Osteocyte (in vitro differentiated cells): ENCODE data around the gene GANAB. TPM values are rescaled to one million over a fixed set of nuclear protein-coding genes. Genes with fewer than 3 reads are reported as not detected.
"Not testable (repeated sequence)": the region's sequence is repeated elsewhere in the genome, so short reads cannot be mapped to it uniquely, and the experiment has no call there.

Experiments
- DNase-seq: peaks from one replicate; pipeline ENCODE4 v3.0.0; 2021; ENCODE audit warnings: mixed read lengths; ENCODE audit not compliant: unreplicated experiment; ENCODE audit errors: extremely low spot score
- H3K27ac Mint-ChIP-seq: one replicate; pipeline ENCODE4 v1.8.0; 2021; ENCODE audit warnings: mild to moderate bottlenecking, mixed read lengths; ENCODE audit not compliant: unreplicated experiment
- H3K27me3 Mint-ChIP-seq: one replicate; pipeline ENCODE4 v1.8.0; 2021; ENCODE audit warnings: mixed read lengths; ENCODE audit not compliant: unreplicated experiment
- H3K36me3 Mint-ChIP-seq: one replicate; pipeline ENCODE4 v1.8.0; 2021; ENCODE audit warnings: mixed read lengths; ENCODE audit not compliant: unreplicated experiment
- H3K4me1 Mint-ChIP-seq: one replicate; pipeline ENCODE4 v1.8.0; 2021; ENCODE audit warnings: mixed read lengths; ENCODE audit not compliant: unreplicated experiment
- H3K4me3 Mint-ChIP-seq: one replicate; pipeline ENCODE4 v1.8.0; 2021; ENCODE audit warnings: mild to moderate bottlenecking, moderate library complexity, mixed read lengths; ENCODE audit not compliant: unreplicated experiment
- H3K9me3 Mint-ChIP-seq: one replicate; pipeline ENCODE4 v1.8.0; 2021; ENCODE audit warnings: mixed read lengths; ENCODE audit not compliant: unreplicated experiment
- CTCF ChIP-seq: fragments of 200-600 bp; sonication (generic); IDR thresholded peaks from 2 replicates; pipeline ENCODE4 v1.5.0; 2021; ENCODE audit warnings: antibody characterized with exemption, mild to moderate bottlenecking, moderate library complexity
- long read RNA-seq: library from polyadenylated mRNA; unstranded; transcript quantifications from one replicate; pipeline ENCODE4 v2.0.0, GENCODE V29; 2021
- total RNA-seq: library from RNA; stranded (reverse); gene quantifications from 2 replicates; pipeline ENCODE4 v1.2.1, GENCODE V29; 2021

GANAB gene
- total RNA-seq: 366 and 389 TPM in 2 replicates
- long read RNA-seq, transcript GANAB-201 (25 exons, 3,906 nt): minor isoform, 6 of 33 reads
- long read RNA-seq, transcript GANAB-202 (24 exons, 3,608 nt): major isoform, 12 of 33 reads
- long read RNA-seq, partial matches to known transcripts: 10 of 33 reads
- long read RNA-seq, other reads (novel, unspliced or antisense): 3 of 33 reads

GRCh38 chr11:62645946-62646824 is at the start of gene GANAB:
TSS of gene GANAB (minus strand) at chr11:62646613. CDS start at chr11:62646599, 14 bp downstream.
- no peak for TF ChIP-seq CTCF
- peak; percentile 99 for DNase-seq
- Mint-ChIP-seq H3K27ac (peak within 1 kb of the TSS; percentile 93), H3K4me3 (peak within 1 kb of the TSS; percentile 97), H3K9me3 (no peaks in the 10 kb centered on the region), H3K4me1 (peaks cover 20% of the 10 kb centered on the region), H3K36me3 (peaks cover 7% of the 10 kb centered on the region), H3K27me3 (no peaks in the 10 kb centered on the region)

- Mint-ChIP-seq H3K4me1 (peaks cover 4% of the 10 kb centered on the region), H3K4me3 (no peak overlapping the region), H3K36me3 (peaks cover 19% of the 10 kb centered on the region), H3K27me3 (no peaks in the 10 kb centered on the region), H3K27ac (no peak overlapping the region), H3K9me3 (no peaks in the 10 kb centered on the region)
- DNase-seq: no peak
- TF ChIP-seq CTCF: peak; percentile 83
Observed at GRCh38 chr11:62694455-62695167, 48.2 kb upstream of the GANAB start.

DNA sequence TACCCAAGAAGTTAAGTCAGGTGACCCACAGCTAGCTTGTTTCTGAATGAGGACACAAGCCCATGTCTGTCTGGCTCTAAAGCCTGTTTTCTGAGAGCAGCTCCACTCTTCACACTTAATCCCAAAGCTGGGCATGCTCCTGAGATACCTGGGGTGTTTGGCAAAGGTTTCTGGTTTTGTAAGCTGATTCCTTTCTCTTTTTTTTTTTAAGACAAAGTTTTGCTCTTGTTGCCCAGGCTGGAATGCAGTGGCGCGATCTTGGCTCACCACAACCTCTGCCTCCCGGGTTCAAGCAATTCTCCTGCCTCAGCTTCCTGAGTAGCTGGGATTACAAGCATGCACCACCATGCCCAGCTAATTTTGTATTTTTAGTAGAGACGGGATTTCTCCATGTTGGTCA is 47.2 kb upstream of the GANAB start:
- H3K4me3 Mint-ChIP-seq, H3K27ac Mint-ChIP-seq, DNase-seq, H3K4me1 Mint-ChIP-seq, H3K9me3 Mint-ChIP-seq, H3K27me3 Mint-ChIP-seq: not testable (repeated sequence)
- peaks cover 19% of the 10 kb centered on the region for H3K36me3 Mint-ChIP-seq

DNA sequence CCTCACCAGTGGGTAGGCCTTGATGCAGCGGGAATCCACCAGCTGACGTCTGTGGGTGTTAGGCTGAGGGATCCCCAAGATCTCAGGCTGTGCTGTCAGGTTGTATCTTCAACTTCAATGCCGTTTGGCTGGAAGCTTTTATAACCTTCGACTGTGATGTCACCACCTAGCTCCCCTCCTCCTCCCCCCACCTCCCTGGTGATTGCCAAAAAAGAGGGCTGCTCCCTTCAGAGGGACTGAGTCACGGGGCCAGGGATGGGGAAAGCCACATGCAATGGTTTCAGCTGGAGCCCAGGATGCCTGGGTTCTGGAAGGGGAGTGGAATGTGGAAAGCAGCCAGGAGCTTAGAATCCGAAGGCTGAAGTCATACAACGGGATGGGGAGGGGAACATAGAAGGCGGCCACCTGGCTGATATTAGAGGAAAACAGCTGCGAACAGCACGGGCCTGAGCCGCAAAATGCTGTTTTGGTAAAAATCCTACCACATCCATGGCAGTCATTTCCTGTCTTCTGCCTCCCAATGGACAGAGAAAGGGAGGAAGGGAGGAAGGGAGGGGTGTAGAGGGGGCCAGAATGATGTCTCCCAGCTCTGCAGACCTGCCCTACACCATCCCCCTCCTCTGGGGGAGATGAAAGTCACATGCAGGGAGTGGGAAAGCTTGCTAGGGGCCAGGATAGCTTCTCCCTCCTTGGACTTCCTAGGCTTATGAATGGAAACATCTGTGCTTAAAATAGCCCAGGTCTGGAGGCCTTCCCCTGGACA is 43.2 kb upstream of the GANAB start, which contains the start of gene LRRN4CL:
LRRN4CL (minus strand) TSS at position 110 of the 763 bp plus-strand sequence. CDS start 1,022 bp downstream, outside the sequence.
- peak within 1 kb of the TSS; percentile 63 for H3K27ac Mint-ChIP-seq
- H3K4me3 Mint-ChIP-seq: peak within 1 kb of the TSS; percentile 32
- no peaks in the 10 kb centered on the region for H3K9me3 Mint-ChIP-seq
- H3K4me1 Mint-ChIP-seq: peaks cover 9% of the 10 kb centered on the region
- H3K36me3 Mint-ChIP-seq: peaks cover 19% of the 10 kb centered on the region
- no peaks in the 10 kb centered on the region for H3K27me3 Mint-ChIP-seq
- DNase-seq: no peak
- TF ChIP-seq CTCF: no peak

DNA sequence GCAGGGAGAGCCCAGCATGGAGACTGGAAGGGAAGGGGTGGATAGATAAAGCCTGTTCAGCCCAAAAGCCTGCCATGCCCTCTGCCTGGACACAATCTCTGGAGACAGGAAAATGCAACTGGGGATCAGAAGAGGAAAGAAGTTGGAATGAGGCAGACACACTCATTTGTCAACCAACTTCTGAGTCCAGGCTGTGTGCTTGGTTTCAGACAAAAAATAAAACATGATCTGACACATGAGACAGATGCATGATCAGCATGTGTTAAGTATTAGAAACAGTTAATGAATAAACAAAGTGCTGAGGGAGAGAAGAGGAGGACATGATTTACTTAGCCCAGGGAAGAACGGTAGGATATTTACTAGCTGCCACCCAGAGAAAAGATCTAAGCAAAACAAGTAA is 42.1 kb upstream of the GANAB start:
- H3K27me3 Mint-ChIP-seq: no peaks in the 10 kb centered on the region
- no peak for DNase-seq
- H3K9me3 Mint-ChIP-seq: no peaks in the 10 kb centered on the region
- no peak overlapping the region for H3K4me3 Mint-ChIP-seq
- peaks cover 9% of the 10 kb centered on the region for H3K4me1 Mint-ChIP-seq
- TF ChIP-seq CTCF: no peak
- peaks cover 19% of the 10 kb centered on the region for H3K36me3 Mint-ChIP-seq
- no peak overlapping the region for H3K27ac Mint-ChIP-seq
